ENCODE data around the gene DNAH8. TPM values are rescaled to one million over a fixed set of nuclear protein-coding genes. Genes with fewer than 3 reads are reported as not detected.
"Not testable (repeated sequence)": the region's sequence is repeated elsewhere in the genome, so short reads cannot be mapped to it uniquely, and the experiment has no call there.

Gene DNAH8
- total RNA-seq, 1 donor from 2014 or later = 1.1 TPM

DNA sequence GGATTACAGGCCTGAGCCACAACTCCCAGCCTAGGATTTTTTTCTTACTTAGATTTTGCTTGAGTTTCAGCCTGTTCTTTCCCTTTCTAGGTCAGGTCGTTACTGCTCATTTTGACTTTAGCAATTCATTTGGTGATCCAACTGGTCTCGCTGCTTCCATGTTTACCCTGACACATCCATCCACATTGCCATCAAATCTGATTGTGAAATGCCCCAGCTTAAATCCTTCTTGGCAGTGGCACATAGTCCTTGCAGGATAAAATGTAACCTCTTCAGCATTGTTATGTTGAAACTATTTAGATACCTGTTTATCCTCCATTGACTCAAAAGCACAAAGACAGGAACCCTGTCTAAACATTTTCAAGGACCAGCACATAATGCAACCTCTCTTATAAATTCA is 77.2 kb downstream of the DNAH8 start:
- Mint-ChIP-seq H3K27ac (no peak overlapping the region), H3K36me3 (no peaks in the 10 kb centered on the region), H3K9me3 (no peaks in the 10 kb centered on the region), H3K4me3 (no peak overlapping the region), H3K27me3 (ENCODE audit: insufficient read depth, low read depth) (peaks cover 4% of the 10 kb centered on the region), H3K4me1 (peaks cover under 1% of the 10 kb centered on the region)
- Histone ChIP-seq H3K27ac (no peak overlapping the region), H3K4me1 (peaks cover 7% of the 10 kb centered on the region), H3K4me2 (no peak overlapping the region), H2AFZ (replicated peaks) (no peak overlapping the region), H3K27me3 (no peaks in the 10 kb centered on the region), H3K36me3 (no peaks in the 10 kb centered on the region), H4K20me1 (ENCODE audit: low read depth) (no peaks in the 10 kb centered on the region), H3K9ac (no peak overlapping the region), H3F3A (ENCODE audit: low read depth) (no peaks in the 10 kb centered on the region), H3K9me3 (ENCODE audit: low read depth) (no peaks in the 10 kb centered on the region), H3K79me2 (ENCODE audit: low read depth) (no peaks in the 10 kb centered on the region), H3K4me3 (no peak overlapping the region)
- TF ChIP-seq CTCF (IDR thresholded peaks at IDR 0.05) (no peak), EZH2 (IDR thresholded peaks at IDR 0.05) (no peak), EZH2phosphoT487 (IDR thresholded peaks at IDR 0.05) (no peak)
- DNase-seq (ENCODE audit: low spot score) = no peak

DNA sequence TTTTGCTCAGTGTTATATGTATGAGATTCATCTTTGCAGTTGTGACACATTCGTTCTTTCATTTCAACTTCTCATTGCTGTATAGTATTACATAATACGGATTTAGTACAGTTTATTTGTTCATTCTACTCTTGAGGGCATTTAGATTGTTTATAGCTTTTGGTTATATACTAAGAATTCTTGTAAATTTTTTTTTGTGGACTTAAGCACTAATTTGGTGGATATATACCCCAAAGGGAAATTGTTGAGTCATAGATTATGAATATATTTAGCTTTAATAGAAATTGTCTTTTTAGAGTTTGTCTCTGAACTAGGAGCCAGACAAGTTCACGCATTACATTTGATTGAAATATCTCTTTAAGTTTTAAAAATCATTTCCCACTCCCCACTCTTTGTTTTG is 79.6 kb downstream of the DNAH8 start:
- Histone ChIP-seq H2AFZ (replicated peaks) (no peak overlapping the region), H4K20me1 (ENCODE audit: low read depth) (no peaks in the 10 kb centered on the region), H3K27me3 (no peaks in the 10 kb centered on the region), H3K9me3 (ENCODE audit: low read depth) (no peaks in the 10 kb centered on the region), H3K79me2 (ENCODE audit: low read depth) (no peaks in the 10 kb centered on the region), H3K9ac (no peak overlapping the region), H3K27ac (no peak overlapping the region), H3K4me2 (no peak overlapping the region), H3K4me3 (no peak overlapping the region), H3F3A (ENCODE audit: low read depth) (no peaks in the 10 kb centered on the region), H3K4me1 (peaks cover 17% of the 10 kb centered on the region), H3K36me3 (no peaks in the 10 kb centered on the region)
- Mint-ChIP-seq H3K27ac (no peak overlapping the region), H3K36me3 (no peaks in the 10 kb centered on the region), H3K4me3 (no peak overlapping the region), H3K4me1 (peaks cover 4% of the 10 kb centered on the region), H3K9me3 (no peaks in the 10 kb centered on the region), H3K27me3 (ENCODE audit: insufficient read depth, low read depth) (peaks cover 8% of the 10 kb centered on the region)
- TF ChIP-seq CTCF (IDR thresholded peaks at IDR 0.05) (no peak), EZH2 (IDR thresholded peaks at IDR 0.05) (no peak), EZH2phosphoT487 (IDR thresholded peaks at IDR 0.05) (no peak)
- no peak for DNase-seq (ENCODE audit: low spot score)

- TF ChIP-seq EZH2phosphoT487 (IDR thresholded peaks at IDR 0.05) (no peak), CTCF (IDR thresholded peaks at IDR 0.05) (no peak), EZH2 (IDR thresholded peaks at IDR 0.05) (no peak)
Measured at GRCh38 chr6:38796006-38796405, 80.9 kb downstream of the DNAH8 start.

DNA sequence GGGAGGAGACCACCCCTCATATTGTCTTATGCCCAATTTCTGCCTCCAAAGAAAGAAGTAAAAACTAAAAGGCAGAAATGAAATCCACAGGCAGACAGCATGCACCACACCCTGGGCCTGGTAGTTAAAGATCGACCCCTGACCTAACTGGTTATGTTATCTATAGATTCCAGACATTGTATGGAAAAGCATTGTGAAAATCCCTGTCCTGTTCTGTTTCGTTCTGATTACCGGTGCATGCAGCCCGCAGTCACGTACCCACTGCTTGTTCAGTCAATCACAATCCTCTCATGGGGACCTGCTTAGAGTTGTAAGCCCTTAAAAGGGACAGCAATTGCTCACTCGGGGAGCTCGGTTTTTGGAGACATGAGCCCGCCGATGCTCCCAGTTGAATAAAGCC is 81.3 kb downstream of the DNAH8 start:
- H3K4me1 Mint-ChIP-seq; H3K9me3 Mint-ChIP-seq; H3K27ac ChIP-seq; H3F3A ChIP-seq (ENCODE audit: low read depth); H4K20me1 ChIP-seq (ENCODE audit: low read depth); H3K36me3 ChIP-seq; H3K27me3 Mint-ChIP-seq (ENCODE audit: insufficient read depth, low read depth); H3K4me3 Mint-ChIP-seq; DNase-seq (ENCODE audit: low spot score); H3K9me3 ChIP-seq (ENCODE audit: low read depth); H3K27ac Mint-ChIP-seq; H2AFZ ChIP-seq (replicated peaks); H3K9ac ChIP-seq; H3K4me3 ChIP-seq; H3K4me2 ChIP-seq; H3K79me2 ChIP-seq (ENCODE audit: low read depth); H3K27me3 ChIP-seq; H3K36me3 Mint-ChIP-seq: not testable (repeated sequence)
- H3K4me1 ChIP-seq = peaks cover 17% of the 10 kb centered on the region

More at GRCh38 chr6:38796006-38796405, 80.9 kb downstream of the DNAH8 start:
- H3K4me1 Mint-ChIP-seq = peaks cover 4% of the 10 kb centered on the region
- no peak overlapping the region for H3K4me3 Mint-ChIP-seq
- Histone ChIP-seq H3K4me3 (no peak overlapping the region), H2AFZ (replicated peaks) (no peak overlapping the region), H3F3A (ENCODE audit: low read depth) (no peaks in the 10 kb centered on the region), H3K27ac (no peak overlapping the region), H3K9me3 (ENCODE audit: low read depth) (no peaks in the 10 kb centered on the region), H3K4me1 (peaks cover 17% of the 10 kb centered on the region), H3K9ac (no peak overlapping the region), H4K20me1 (ENCODE audit: low read depth) (no peaks in the 10 kb centered on the region), H3K27me3 (no peaks in the 10 kb centered on the region), H3K4me2 (no peak overlapping the region), H3K36me3 (no peaks in the 10 kb centered on the region), H3K79me2 (ENCODE audit: low read depth) (no peaks in the 10 kb centered on the region)
- H3K27ac Mint-ChIP-seq = no peak overlapping the region
- H3K27me3 Mint-ChIP-seq (ENCODE audit: insufficient read depth, low read depth) = peaks cover 10% of the 10 kb centered on the region
- DNase-seq (ENCODE audit: low spot score) = no peak
- no peaks in the 10 kb centered on the region for H3K9me3 Mint-ChIP-seq
- H3K36me3 Mint-ChIP-seq = no peaks in the 10 kb centered on the region

Measured in neural progenitor cell (in vitro differentiated cells).